ENCODE results near the gene IGIP. TPM values are rescaled to one million over a fixed set of nuclear protein-coding genes. Genes with fewer than 3 reads are reported as not detected.
"Not testable (repeated sequence)": the region's sequence is repeated elsewhere in the genome, so short reads cannot be mapped to it uniquely, and the experiment has no call there.

Gene IGIP
- total RNA-seq, 2 donors from 2014 or later, result 3.2 to 3.7 TPM

DNA sequence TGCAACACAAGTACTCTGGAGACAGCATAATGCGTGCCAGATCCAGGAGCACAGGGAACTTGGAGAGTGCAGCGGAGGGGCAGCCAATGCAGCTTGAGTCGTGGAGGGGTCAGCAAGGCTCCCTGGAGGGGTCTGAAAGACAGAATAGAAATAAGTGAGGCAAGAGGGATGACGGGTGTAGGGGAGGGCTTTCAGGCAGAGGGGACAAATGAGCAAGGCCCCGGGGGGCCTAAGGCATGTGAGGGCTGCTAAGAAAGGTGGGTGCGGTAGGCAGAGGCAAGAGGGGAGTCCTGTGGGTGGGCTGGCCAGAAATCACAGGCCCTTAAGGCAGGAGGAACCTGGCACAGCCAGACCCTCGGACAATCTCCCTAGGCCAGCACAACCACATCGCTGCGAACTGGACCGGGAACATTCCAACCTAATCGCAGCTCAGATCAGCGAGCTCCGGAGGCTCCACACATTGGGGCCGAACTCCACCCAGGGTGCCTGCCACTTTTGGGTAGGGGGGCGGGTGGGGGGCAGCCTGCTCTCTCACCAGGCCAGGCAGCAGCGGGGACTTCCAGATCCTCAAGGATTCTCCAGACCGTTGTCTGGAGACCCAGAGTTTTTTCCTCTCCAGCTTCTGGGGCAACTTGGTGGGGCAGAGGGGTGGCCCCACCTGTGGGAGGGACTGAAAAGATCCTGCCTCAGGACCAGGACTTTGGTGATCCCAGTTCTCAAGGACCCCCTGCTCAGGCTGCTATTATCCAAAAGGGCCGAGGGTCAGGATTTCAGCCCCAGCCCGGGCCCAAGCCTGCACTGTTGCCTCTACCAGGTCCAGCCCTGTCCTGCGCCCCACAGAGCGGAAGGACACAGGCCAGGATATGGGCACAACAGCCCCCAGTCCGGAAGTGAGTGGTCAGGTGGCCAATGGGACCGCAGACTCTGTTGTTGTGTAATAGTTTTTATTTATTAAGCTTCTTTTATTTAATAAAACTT is 26.6 kb downstream of the IGIP start:
- Mint-ChIP-seq H3K4me1 (peaks cover 10% of the 10 kb centered on the region), H3K27ac (peak overlapping the region; percentile 72), H3K4me3 (no peak overlapping the region), H3K36me3 (ENCODE audit: low read depth) (no peaks in the 10 kb centered on the region), H3K27me3 (no peaks in the 10 kb centered on the region)
- DNase-seq (no peak), ATAC-seq (no peak)
- H3K9me3 ChIP-seq (ENCODE audit: control insufficient read depth, low read length, poor library complexity, severe bottlenecking), result no peaks in the 10 kb centered on the region

DNA sequence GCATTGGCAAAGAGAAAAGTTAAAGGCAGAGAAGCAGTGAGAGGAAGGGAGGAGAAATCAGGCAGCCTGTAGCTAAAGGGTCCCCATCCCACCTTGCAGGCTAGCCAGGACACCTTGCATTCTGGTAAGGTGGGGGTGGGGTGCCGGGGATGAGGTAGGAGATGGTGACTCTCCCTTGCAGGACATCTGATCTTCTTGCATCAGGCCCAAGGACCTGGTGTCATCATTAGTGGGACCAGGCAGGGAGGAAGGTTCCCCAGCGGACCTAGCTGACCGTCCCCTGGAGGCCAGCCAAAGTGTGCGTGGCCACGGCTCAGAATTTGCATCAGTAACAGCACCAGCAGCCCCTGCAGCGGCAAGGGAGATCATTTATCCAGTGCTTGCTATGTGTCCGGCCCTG is 27.5 kb downstream of the IGIP start:
- no peak for DNase-seq
- no peaks in the 10 kb centered on the region for H3K36me3 Mint-ChIP-seq (ENCODE audit: low read depth)
- ATAC-seq, result no peak
- no peak overlapping the region for H3K27ac Mint-ChIP-seq
- H3K27me3 Mint-ChIP-seq, result no peaks in the 10 kb centered on the region
- no peaks in the 10 kb centered on the region for H3K9me3 ChIP-seq (ENCODE audit: control insufficient read depth, low read length, poor library complexity, severe bottlenecking)
- no peak overlapping the region for H3K4me3 Mint-ChIP-seq
- peaks cover 10% of the 10 kb centered on the region for H3K4me1 Mint-ChIP-seq

DNA sequence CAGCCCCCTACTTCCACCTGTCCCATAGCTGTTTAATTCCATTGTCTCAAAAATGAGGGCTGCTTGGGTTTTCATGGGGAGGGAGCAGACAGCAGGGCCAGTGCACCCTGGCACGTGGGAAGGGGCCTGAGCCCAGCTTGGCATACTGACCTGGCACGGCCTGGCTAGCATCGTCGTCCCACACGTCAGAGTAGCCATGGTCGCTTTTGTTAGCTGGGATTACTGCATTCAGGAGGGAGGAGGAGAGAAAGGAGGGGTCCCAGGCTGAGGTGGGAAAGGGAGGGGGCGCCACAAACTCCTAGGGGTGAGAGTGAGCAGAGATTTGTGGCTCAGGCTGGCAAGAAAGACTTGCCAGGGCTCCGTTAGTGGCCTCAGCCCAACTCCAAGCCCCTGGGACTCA is 28.2 kb downstream of the IGIP start:
- Mint-ChIP-seq H3K4me1 (peaks cover 10% of the 10 kb centered on the region), H3K4me3 (no peak overlapping the region), H3K27me3 (no peaks in the 10 kb centered on the region), H3K27ac (peak overlapping the region; percentile 70), H3K36me3 (ENCODE audit: low read depth) (no peaks in the 10 kb centered on the region)
- ATAC-seq (no peak), DNase-seq (no peak)
- H3K9me3 ChIP-seq (ENCODE audit: control insufficient read depth, low read length, poor library complexity, severe bottlenecking), result no peaks in the 10 kb centered on the region

DNA sequence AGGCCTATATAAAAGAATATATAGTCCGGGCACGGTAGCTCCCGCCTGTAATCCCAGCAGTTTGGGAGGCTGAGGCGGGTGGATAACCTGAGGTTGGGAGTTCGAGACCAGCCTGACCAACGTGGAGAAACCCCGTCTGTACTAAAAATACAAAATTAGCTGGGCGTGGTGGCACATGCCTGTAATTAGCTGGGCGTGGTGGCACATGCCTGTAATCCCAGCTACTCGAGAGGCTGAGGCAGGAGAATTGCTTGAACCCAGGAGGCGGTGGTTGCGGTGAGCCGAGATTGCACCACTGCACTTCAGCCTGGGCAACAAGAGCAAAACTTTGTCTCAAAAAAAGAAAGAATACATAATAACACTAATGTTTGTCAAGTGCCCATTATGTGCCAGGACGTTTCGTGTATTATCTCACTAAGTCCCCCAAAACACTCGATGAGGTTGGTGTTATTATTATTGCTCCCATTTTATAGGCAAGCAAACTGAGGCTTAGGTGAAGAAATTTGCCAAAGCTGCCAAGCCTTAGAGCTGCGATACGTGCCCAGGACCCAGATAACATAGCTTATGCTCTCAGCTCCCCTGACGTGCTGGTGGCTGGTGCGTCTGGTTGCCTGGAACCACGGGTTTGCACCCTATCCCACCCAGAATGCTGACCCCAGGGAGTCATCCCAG is 29.1 kb downstream of the IGIP start:
- not testable (repeated sequence) for ATAC-seq, H3K4me3 Mint-ChIP-seq

DNA sequence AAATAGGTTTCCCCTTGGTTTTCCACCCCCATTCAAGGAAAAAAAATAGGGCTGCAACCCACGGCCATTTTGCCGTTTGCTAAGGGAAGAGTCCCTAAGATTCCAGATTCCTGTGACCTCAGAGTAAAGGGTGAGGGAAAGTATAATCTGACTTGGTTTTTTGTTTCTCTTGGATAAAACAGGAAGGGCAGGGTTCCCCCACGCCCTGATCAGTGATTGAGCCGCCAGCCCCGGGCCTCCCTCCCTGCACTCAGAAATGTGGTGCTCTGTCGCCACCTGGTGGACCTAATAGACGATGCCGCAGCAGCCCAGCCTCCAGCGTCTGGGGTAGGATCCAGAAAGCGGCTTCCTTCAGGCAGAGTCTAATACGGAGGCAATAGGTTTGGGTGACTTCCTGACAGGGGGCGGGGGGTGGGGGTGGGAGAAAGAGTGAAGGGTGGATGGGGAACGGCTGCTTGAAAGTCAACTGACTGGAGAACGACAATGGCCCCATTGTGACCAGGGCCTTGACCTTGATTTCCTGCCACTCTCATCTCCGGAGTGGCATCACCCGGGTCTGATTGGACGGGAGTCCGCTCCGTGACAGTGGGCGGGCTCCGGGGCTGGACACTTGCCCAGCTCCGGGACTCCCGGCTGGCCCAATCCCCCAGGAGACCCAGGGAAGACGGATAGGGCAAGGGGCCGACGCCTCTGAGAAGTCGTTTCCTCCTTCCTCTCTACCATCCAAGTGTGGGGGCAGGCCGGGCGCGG is 31.5 kb downstream of the IGIP start:
- peak; percentile 70 to 86 (median 75) for DNase-seq
- H3K27me3 Mint-ChIP-seq, result no peaks in the 10 kb centered on the region
- no peaks in the 10 kb centered on the region for H3K9me3 ChIP-seq (ENCODE audit: control insufficient read depth, low read length, poor library complexity, severe bottlenecking)
- H3K27ac Mint-ChIP-seq, result peak overlapping the region; percentile 65
- peak overlapping the region; percentile 71 for H3K4me3 Mint-ChIP-seq
- H3K36me3 Mint-ChIP-seq (ENCODE audit: low read depth), result peaks cover 3% of the 10 kb centered on the region
- H3K4me1 Mint-ChIP-seq, result peaks cover 9% of the 10 kb centered on the region
- ATAC-seq, result peak; percentile 100

More for the DNA sequence above, 29.1 kb downstream of the IGIP start:
- not testable (repeated sequence) for DNase-seq; H3K27me3 Mint-ChIP-seq; H3K9me3 ChIP-seq (ENCODE audit: control insufficient read depth, low read length, poor library complexity, severe bottlenecking); H3K36me3 Mint-ChIP-seq (ENCODE audit: low read depth)
- H3K27ac Mint-ChIP-seq, result peak overlapping the region; percentile 70
- H3K4me1 Mint-ChIP-seq, result peaks cover 13% of the 10 kb centered on the region

DNA sequence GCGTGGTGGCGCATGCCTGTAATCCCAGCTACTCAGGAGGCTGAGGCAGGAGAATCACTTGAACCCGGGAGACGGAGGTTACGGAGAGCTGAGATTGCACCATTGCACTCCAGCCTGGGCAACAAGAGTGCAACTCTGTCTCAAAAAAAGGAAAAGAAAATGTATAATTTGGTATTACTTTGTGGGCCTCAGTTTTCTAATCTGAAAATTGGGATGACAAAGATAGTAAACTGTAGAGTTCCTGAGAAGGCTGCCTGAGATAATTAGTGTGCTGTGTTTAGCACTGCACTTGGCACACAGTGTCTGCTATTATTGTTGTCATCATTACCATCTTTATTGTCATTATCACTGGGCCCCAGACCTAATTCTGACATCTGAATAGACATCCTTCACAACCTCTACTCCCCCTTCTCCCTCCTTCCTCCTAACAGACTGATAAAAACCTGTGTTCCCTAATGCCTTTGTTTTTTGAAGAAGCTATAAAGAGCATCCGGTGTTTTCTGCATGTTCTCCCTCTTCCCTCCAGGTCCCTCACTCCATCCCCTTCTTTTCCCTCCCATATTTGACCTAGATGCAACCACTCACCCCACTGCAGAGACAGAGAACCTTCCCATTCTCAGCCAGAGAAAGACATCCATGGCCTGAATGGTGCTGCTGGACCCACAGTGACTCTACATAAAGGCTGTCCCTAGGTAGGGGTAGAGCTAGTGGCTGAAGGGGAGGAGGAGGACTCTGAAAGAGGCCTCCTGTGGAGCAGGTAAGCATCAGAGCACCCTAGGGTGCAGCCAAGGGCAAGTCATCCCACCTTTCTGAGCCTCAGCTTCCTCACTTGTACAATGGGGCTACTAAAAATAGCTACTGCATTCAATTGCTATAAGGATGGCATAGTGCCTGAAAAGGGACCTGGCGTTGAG is 33.5 kb downstream of the IGIP start:
- Mint-ChIP-seq H3K27ac (no peak overlapping the region), H3K4me3 (no peak overlapping the region), H3K36me3 (ENCODE audit: low read depth) (peaks cover 3% of the 10 kb centered on the region), H3K4me1 (peaks cover 9% of the 10 kb centered on the region), H3K27me3 (peaks cover 5% of the 10 kb centered on the region)
- ATAC-seq, result no peak
- DNase-seq, result no peak
- H3K9me3 ChIP-seq (ENCODE audit: control insufficient read depth, low read length, poor library complexity, severe bottlenecking), result no peaks in the 10 kb centered on the region

DNA sequence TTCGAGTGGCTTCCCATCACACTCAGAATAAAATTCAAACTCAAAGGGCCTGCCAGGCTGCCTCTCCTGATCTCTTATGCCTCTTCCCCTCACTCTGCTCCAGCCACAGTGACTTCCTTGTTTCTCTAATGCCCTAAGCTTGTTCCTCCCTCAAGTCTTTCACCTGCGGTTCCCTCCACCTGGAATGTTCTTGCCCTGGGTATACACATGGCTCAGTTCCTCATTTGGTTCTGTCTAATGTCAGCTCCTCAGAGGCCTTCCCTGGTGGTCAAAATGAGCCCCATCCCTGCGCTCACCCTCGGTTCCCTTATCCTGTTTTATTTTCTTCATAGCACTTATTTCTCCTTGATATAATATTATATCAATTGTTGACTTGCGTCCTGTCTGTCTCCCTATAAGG is 36.5 kb downstream of the IGIP start:
- H3K9me3 ChIP-seq (ENCODE audit: control insufficient read depth, low read length, poor library complexity, severe bottlenecking), result no peaks in the 10 kb centered on the region
- no peak for ATAC-seq
- Mint-ChIP-seq H3K4me3 (no peak overlapping the region), H3K4me1 (peaks cover 3% of the 10 kb centered on the region), H3K27ac (no peak overlapping the region), H3K36me3 (ENCODE audit: low read depth) (peaks cover 3% of the 10 kb centered on the region), H3K27me3 (peaks cover 5% of the 10 kb centered on the region)
- DNase-seq, result no peak

DNA sequence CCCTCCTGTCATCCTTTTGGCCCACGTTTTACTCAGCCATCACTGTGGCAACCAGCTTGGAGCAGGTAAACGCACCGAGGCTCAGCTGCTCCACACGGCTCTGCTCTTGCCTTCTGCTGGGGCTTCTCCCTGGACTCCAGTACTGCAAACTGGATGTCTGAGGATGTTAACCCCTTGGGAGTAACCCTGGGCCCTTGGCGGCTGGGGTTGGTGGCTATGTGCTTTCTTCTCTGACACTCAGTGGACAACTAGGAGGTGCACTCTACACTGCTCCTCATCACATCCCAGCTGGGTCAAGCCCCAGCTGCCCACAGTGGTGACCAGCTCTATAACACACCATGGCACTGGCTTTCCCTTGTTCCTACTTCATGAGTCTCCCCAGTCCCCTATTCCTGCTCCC is 37.0 kb downstream of the IGIP start:
- no peaks in the 10 kb centered on the region for H3K9me3 ChIP-seq (ENCODE audit: control insufficient read depth, low read length, poor library complexity, severe bottlenecking)
- DNase-seq (no peak), ATAC-seq (no peak)
- Mint-ChIP-seq H3K4me3 (no peak overlapping the region), H3K36me3 (ENCODE audit: low read depth) (peaks cover 3% of the 10 kb centered on the region), H3K27ac (no peak overlapping the region), H3K4me1 (peaks cover 3% of the 10 kb centered on the region), H3K27me3 (peaks cover 5% of the 10 kb centered on the region)

DNA sequence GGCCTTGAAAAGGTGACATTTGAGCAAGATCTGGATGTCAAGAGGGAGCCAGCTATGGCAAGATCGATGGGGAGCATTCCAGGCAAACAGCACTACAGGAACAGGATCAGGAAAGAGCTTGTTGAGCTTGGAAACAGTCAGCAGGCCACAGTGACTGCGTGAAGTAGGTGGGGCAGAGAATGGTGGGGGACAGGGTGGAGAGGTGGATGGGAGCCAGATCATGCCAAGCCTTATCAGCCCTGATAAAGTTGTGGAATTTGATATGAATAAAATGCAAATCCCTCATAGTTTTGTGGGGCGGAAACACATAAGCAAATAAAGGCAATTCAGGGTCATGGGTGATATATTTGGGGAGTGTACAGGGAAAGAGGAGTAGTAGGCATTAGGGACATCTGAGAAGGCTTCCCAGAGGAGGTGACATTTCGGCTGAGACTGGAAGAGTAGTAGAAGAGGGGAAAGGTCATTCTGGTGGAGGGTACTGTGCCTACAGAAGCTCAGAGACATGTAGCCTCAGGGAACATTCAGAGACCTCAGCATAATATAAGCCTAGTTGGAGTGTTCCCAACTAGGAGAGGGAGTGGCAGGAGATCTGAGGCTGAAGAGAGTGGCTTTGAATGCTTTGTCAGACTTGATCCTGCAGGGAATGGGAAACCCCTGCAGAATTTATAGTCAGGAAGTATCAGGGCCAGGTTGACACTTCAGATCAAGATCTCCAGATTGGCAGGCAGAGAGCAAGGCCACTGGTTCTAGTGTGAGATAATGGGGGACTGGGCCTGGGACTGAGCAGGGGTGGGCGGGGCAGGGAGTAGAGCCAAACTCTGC is 39.6 kb downstream of the IGIP start:
- Mint-ChIP-seq H3K4me1 (no peaks in the 10 kb centered on the region), H3K27me3 (peaks cover 5% of the 10 kb centered on the region), H3K27ac (peak overlapping the region; percentile 72), H3K36me3 (ENCODE audit: low read depth) (peaks cover 3% of the 10 kb centered on the region), H3K4me3 (no peak overlapping the region)
- no peaks in the 10 kb centered on the region for H3K9me3 ChIP-seq (ENCODE audit: control insufficient read depth, low read length, poor library complexity, severe bottlenecking)
- DNase-seq (no peak), ATAC-seq (no peak)

DNA sequence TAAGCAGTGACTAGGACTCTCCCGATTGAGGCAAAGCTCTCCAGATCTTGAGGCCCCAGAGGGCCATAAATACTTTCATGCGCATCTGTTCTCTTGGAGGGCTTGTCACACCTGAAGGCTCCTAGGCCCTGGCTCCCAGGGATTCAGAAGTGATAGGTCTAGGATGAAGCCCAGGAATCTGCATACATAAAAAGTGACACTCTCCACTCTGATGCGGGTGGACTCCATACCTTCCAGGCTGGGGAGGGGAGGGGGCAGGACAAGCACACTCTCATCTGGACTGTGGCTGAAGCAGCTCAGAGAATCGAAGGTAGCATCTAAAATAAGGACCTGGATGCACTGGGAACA is 40.2 kb downstream of the IGIP start:
- H3K27me3 Mint-ChIP-seq, result peaks cover 5% of the 10 kb centered on the region
- H3K4me1 Mint-ChIP-seq, result no peaks in the 10 kb centered on the region
- no peak overlapping the region for H3K27ac Mint-ChIP-seq
- ATAC-seq, result no peak
- H3K4me3 Mint-ChIP-seq, result no peak overlapping the region
- H3K9me3 ChIP-seq (ENCODE audit: control insufficient read depth, low read length, poor library complexity, severe bottlenecking), result no peaks in the 10 kb centered on the region
- DNase-seq, result no peak
- no peaks in the 10 kb centered on the region for H3K36me3 Mint-ChIP-seq (ENCODE audit: low read depth)

DNA sequence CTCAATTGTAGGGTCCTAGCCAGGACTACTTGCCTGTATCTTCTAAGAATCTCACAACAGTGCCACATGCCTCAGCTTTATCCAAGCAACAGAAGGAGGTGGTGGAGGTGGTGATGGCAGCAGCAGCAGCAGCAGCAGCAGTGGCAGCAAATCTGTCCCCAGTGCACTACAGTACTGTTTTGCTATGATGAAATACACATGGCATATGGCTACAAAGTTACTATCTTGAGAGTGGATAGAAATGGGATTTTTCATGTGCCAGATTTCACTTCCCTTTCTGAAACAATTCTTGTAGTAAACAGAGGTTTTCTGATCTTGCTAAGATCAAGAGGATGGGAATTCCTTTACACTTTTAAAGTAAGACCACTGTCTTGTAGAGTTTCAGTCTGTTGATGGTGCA is 41.2 kb downstream of the IGIP start:
- no peak overlapping the region for H3K4me3 Mint-ChIP-seq
- H3K27me3 Mint-ChIP-seq, result peaks cover 5% of the 10 kb centered on the region
- peaks cover 4% of the 10 kb centered on the region for H3K36me3 Mint-ChIP-seq (ENCODE audit: low read depth)
- no peaks in the 10 kb centered on the region for H3K4me1 Mint-ChIP-seq
- DNase-seq (no peak), ATAC-seq (no peak)
- no peak overlapping the region for H3K27ac Mint-ChIP-seq
- H3K9me3 ChIP-seq (ENCODE audit: control insufficient read depth, low read length, poor library complexity, severe bottlenecking), result no peaks in the 10 kb centered on the region

DNA sequence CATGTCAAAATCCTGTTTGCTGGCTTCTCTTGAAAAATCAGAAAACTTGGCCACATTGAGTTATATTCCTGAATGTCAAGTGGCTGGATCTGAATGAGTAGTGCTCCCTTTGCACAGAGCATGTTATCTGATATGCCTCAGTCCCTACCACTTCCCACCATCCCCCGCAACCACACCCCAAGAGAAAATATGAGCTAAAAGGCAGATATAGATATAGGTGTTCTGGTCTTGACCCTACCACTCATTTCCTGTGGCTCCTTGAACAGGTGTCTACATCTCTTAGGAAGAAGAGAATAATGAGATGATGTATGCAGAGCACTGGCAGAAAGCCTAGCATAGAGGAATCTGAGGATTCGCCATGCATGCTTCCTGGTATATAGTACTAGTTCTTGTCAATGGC is 42.6 kb downstream of the IGIP start:
- peaks cover 2% of the 10 kb centered on the region for H3K9me3 ChIP-seq (ENCODE audit: control insufficient read depth, low read length, poor library complexity, severe bottlenecking)
- Mint-ChIP-seq H3K27me3 (no peaks in the 10 kb centered on the region), H3K4me3 (no peak overlapping the region), H3K27ac (no peak overlapping the region), H3K36me3 (ENCODE audit: low read depth) (peaks cover 4% of the 10 kb centered on the region), H3K4me1 (no peaks in the 10 kb centered on the region)
- DNase-seq (no peak), ATAC-seq (no peak)

All from T-helper 17 cell (primary cell).